Activated naive CD8-positive, alpha-beta T cell treated with anti-CD3 and anti-CD28 coated beads, Interleukin-2, amount 10 ng/mL, durations not matched to agents 7 days and 5 days (primary cell): Measurements from ENCODE around the gene TGFBRAP1. TPM values are rescaled to one million over a fixed set of nuclear protein-coding genes. Genes with fewer than 3 reads are reported as not detected.
"Not testable (repeated sequence)": the region's sequence is repeated elsewhere in the genome, so short reads cannot be mapped to it uniquely, and the experiment has no call there.

Source experiments
- ATAC-seq: fragments of 150-1000 bp; cut with Tn5 transposase; one replicate; pipeline ENCODE4 v1.10.0; 2021; ENCODE audit warnings: low read depth, moderate library complexity
- POLR2A ChIA-PET: fragments of 350-600 bp; sonication (Branson Sonifier 250); formaldehyde crosslinking; loops from one replicate; lab custom pipeline; 2021; ENCODE audit warnings: antibody characterized with exemption; lab: Charles Lee
- DNase-seq: peaks from one replicate; pipeline ENCODE4 v3.0.0; 2021
- H3K27ac Mint-ChIP-seq: one replicate; pipeline ENCODE4 v1.8.0; 2022; ENCODE audit warnings: mild to moderate bottlenecking, mixed read lengths
- H3K27me3 Mint-ChIP-seq: one replicate; pipeline ENCODE4 v1.8.0; 2022; ENCODE audit warnings: mild to moderate bottlenecking, moderate library complexity, mixed read lengths
- H3K36me3 Mint-ChIP-seq: one replicate; pipeline ENCODE4 v1.8.0; 2021; ENCODE audit warnings: mild to moderate bottlenecking, mixed read lengths
- H3K4me1 Mint-ChIP-seq: one replicate; pipeline ENCODE4 v1.8.0; 2021; ENCODE audit warnings: mixed read lengths
- H3K4me3 Mint-ChIP-seq: one replicate; pipeline ENCODE4 v1.8.0; 2022; ENCODE audit warnings: mild to moderate bottlenecking, moderate library complexity, mixed read lengths
- H3K9me3 Mint-ChIP-seq: one replicate; pipeline ENCODE4 v1.8.0; 2021; ENCODE audit warnings: mixed read lengths
- total RNA-seq, 2 experiments: library from RNA; stranded (reverse); gene quantifications; one replicate each; pipeline ENCODE4 v1.2.3, GENCODE V29; 2021

TGFBRAP1 gene
- total RNA-seq, 2 experiments from 2014 or later = 17.8 to 19.3 TPM

GRCh38 chr2:105337122-105338019 is 7.8 kb upstream of the TGFBRAP1 start, which contains the start of gene C2orf49:
C2orf49 (plus strand) TSS chr2:105337540; CDS start chr2:105337588, 48 bp downstream.
- ATAC-seq = peak; percentile 82
- Mint-ChIP-seq H3K27ac (peak within 1 kb of the TSS; percentile 100), H3K27me3 (no peaks in the 10 kb centered on the region), H3K4me1 (peaks cover 36% of the 10 kb centered on the region), H3K4me3 (peak within 1 kb of the TSS; percentile 100), H3K36me3 (peaks cover 2% of the 10 kb centered on the region), H3K9me3 (no peaks in the 10 kb centered on the region)
- DNase-seq = peak; percentile 90
- POLR2A ChIA-PET = interaction anchor here (0.7 kb wide), 2 partner anchors 9 to 12 kb away, joined by 3 read pairs; no protein-coding TSS in a partner anchor

- POLR2A ChIA-PET = interaction anchor here (0.7 kb wide), 1 partner anchor 13 kb away, joined by 3 read pairs; no protein-coding TSS in a partner anchor
- H3K36me3 Mint-ChIP-seq = peaks cover 2% of the 10 kb centered on the region
- no peaks in the 10 kb centered on the region for H3K9me3 Mint-ChIP-seq
- H3K4me1 Mint-ChIP-seq = peaks cover 36% of the 10 kb centered on the region
- peak overlapping the region; percentile 100 for H3K4me3 Mint-ChIP-seq
- DNase-seq = no peak
- ATAC-seq = no peak
- H3K27ac Mint-ChIP-seq = peak overlapping the region; percentile 100
- no peaks in the 10 kb centered on the region for H3K27me3 Mint-ChIP-seq
These were observed 7.2 kb upstream of the TGFBRAP1 start for GRCh38 chr2:105336786-105337121.

DNA sequence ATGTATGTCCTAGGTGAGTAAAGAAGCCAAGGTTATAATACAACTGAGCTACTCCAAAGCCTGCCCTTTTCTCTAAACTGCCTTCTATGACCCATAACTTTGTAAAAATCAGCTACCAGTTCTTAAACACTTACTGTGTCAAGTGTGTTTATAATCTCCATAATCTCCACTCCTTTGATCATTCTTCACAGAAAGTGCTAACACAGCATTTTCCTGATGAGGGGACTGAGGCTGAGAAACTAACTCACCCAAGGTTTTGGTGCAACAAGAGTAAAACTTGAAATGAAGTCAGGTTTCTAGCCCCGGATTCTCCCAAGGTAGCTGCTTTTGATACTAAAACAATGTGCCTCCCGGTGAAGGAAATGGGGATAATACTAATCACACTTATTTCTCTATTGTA is 5.9 kb upstream of the TGFBRAP1 start:
- H3K9me3 Mint-ChIP-seq = no peaks in the 10 kb centered on the region
- no peak for DNase-seq
- no peaks in the 10 kb centered on the region for H3K27me3 Mint-ChIP-seq
- no peak overlapping the region for H3K4me3 Mint-ChIP-seq
- no peak overlapping the region for H3K27ac Mint-ChIP-seq
- POLR2A ChIA-PET = no interaction called here
- peaks cover 2% of the 10 kb centered on the region for H3K36me3 Mint-ChIP-seq
- peaks cover 40% of the 10 kb centered on the region for H3K4me1 Mint-ChIP-seq
- no peak for ATAC-seq

DNA sequence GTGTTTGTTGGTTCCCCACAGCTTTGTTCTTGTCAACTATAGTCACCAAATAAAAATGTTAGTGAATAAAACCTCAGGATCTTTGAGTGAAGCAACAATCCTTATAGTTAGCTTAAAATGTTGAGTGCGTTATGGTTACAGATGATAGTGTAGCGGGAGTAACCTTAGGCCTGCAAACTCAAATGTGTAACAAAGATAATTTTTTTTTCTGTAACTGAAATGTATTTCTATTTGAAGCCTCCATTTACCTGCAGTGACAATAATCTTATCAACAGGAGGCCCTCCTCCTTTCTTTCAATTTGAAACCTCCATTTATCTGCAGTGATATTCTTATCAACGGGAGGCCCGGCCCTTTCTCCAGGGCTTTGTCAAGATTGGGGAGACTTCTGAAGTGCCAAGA is 4.7 kb upstream of the TGFBRAP1 start:
- H3K4me3 Mint-ChIP-seq = no peak overlapping the region

GRCh38 chr2:105330681-105331375 is 1.3 kb upstream of the TGFBRAP1 start:
- Mint-ChIP-seq H3K9me3 (no peaks in the 10 kb centered on the region), H3K4me3 (peak overlapping the region; percentile 86), H3K27ac (peak overlapping the region; percentile 90), H3K27me3 (no peaks in the 10 kb centered on the region), H3K4me1 (peaks cover 34% of the 10 kb centered on the region), H3K36me3 (peaks cover 5% of the 10 kb centered on the region)
- POLR2A ChIA-PET = interaction anchor here (0.6 to 0.7 kb wide), 2 partner anchors 1214 to 1479 kb away, joined by 6 to 7 read pairs; no protein-coding TSS in a partner anchor
- no peak for ATAC-seq
- DNase-seq = no peak

More for the DNA sequence above, 4.7 kb upstream of the TGFBRAP1 start:
- POLR2A ChIA-PET = no interaction called here
- H3K9me3 Mint-ChIP-seq = no peaks in the 10 kb centered on the region
- ATAC-seq (no peak), DNase-seq (no peak)
- no peak overlapping the region for H3K27ac Mint-ChIP-seq
- H3K27me3 Mint-ChIP-seq = no peaks in the 10 kb centered on the region
- no peaks in the 10 kb centered on the region for H3K36me3 Mint-ChIP-seq
- H3K4me1 Mint-ChIP-seq = peaks cover 41% of the 10 kb centered on the region

DNA sequence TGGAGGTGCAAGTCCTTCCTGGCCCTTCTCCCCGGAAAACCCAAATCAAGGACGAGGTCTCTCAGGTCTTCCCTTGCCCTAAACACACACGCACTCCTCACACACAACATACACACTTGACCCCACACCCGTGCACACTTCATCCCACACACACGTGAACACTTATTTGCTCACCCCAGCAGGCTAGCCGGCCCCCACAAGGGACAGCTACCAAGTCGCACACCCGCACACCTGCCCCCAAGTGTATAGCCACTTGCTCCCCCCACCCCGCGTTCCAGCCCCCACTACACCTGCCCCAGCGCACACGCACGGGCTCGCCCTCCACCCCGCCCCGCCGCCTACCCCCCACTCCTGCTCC is 359 bp downstream of the TGFBRAP1 start:
- POLR2A ChIA-PET = interaction anchor here (1.1 to 1.7 kb wide), 4 partner anchors 8 to 27 kb away, joined by 3 to 6 read pairs (median 4); partner anchors contain the start of gene C2orf49
- H3K27ac Mint-ChIP-seq = peak overlapping the region; percentile 88
- ATAC-seq = peak; percentile 16
- no peaks in the 10 kb centered on the region for H3K9me3 Mint-ChIP-seq
- peaks cover 7% of the 10 kb centered on the region for H3K36me3 Mint-ChIP-seq
- peaks cover 23% of the 10 kb centered on the region for H3K4me1 Mint-ChIP-seq
- H3K4me3 Mint-ChIP-seq = peak overlapping the region; percentile 86
- DNase-seq = no peak
- no peaks in the 10 kb centered on the region for H3K27me3 Mint-ChIP-seq

GRCh38 chr2:105328281-105329196 is 996 bp downstream of the TGFBRAP1 start:
- ATAC-seq (no peak), DNase-seq (peak; percentile 54)
- Mint-ChIP-seq H3K27ac (peak overlapping the region; percentile 88), H3K9me3 (no peaks in the 10 kb centered on the region), H3K36me3 (peaks cover 9% of the 10 kb centered on the region), H3K27me3 (no peaks in the 10 kb centered on the region), H3K4me1 (peaks cover 27% of the 10 kb centered on the region), H3K4me3 (peak overlapping the region; percentile 86)
- POLR2A ChIA-PET = interaction anchor here (1.1 to 1.7 kb wide), 4 partner anchors 9 to 27 kb away, joined by 3 to 6 read pairs (median 4); partner anchors contain the start of gene C2orf49

DNA sequence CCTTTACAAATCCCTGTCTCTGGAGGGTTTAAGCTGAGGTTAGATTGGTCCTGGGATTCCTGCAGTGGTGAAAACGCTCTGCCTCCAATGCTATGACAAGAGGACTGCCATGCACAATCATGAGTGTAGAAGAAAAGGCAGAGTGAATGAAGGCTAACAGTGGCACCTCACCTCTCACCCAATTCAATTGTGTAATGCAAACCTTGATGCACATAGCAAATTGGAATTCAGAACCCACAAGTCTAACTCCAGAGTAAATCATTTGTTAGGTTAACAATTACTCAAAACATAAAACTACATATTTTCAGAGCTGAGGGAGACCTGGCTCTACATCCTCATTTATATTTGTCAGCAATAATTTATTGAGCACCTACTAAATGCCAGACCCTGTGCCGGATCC is 1.8 kb downstream of the TGFBRAP1 start:
- H3K4me3 Mint-ChIP-seq = peak overlapping the region; percentile 86
- POLR2A ChIA-PET = no interaction called here
- no peaks in the 10 kb centered on the region for H3K27me3 Mint-ChIP-seq
- H3K4me1 Mint-ChIP-seq = peaks cover 33% of the 10 kb centered on the region
- H3K27ac Mint-ChIP-seq = no peak overlapping the region
- no peak for ATAC-seq
- H3K36me3 Mint-ChIP-seq = peaks cover 9% of the 10 kb centered on the region
- DNase-seq = no peak
- H3K9me3 Mint-ChIP-seq = no peaks in the 10 kb centered on the region

- ATAC-seq, H3K4me3 Mint-ChIP-seq, H3K27me3 Mint-ChIP-seq, H3K9me3 Mint-ChIP-seq, H3K27ac Mint-ChIP-seq, POLR2A ChIA-PET, DNase-seq, H3K36me3 Mint-ChIP-seq: not testable (repeated sequence)
- peaks cover 33% of the 10 kb centered on the region for H3K4me1 Mint-ChIP-seq
These were observed 2.3 kb downstream of the TGFBRAP1 start for GRCh38 chr2:105327271-105327670.

DNA sequence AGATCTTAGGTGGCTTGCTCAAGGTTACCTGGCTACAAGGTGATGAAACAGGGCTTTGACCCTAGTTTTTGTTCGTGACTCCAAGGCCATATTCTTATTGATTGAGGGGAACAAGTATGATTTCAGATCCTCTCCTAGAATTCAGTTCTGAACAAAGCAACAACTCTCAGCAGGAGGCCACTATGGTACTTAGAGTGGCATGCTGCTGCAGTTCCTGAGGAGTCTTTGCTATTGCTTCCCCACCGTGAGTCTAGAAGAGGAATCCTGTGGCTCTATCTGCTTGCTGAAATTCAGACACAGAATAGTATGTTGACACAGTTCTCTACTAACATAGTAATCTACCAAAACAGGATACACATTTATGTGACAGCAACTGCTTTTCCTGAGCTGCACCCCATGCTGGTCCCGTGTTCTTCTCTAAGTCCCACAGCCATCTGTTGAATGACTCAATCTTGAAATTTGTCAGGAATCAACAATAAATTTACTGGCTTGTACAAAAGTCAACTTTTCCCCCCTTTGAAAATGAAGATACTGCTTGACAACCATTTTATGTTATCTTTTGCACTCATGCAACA is 4.1 kb downstream of the TGFBRAP1 start:
- Mint-ChIP-seq H3K4me3 (no peak overlapping the region), H3K36me3 (peaks cover 9% of the 10 kb centered on the region), H3K4me1 (peaks cover 29% of the 10 kb centered on the region), H3K27me3 (no peaks in the 10 kb centered on the region), H3K9me3 (no peaks in the 10 kb centered on the region), H3K27ac (no peak overlapping the region)
- DNase-seq (no peak), ATAC-seq (no peak)
- POLR2A ChIA-PET = no interaction called here

DNA sequence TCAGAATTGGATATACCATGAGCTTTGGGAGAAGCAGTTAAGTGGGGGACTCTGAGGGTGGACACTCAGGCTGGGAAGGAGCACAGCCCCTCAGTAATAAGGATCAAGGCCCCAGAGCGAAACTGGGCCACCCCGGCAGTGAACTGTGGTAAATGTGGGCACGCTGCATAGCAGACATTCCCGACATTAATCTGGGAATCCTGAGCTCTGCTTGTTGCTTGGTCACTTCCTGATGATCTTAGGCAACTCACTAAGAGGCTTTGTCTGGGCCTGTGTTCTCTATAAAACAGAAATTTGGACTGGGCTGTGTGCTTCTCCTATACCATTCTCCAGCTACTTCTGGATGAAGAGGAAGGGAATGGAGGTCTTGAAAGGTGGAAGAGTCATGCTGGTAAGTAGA is 4.8 kb downstream of the TGFBRAP1 start:
- no peak overlapping the region for H3K4me3 Mint-ChIP-seq
- H3K36me3 Mint-ChIP-seq = peaks cover 9% of the 10 kb centered on the region
- H3K27me3 Mint-ChIP-seq = no peaks in the 10 kb centered on the region
- no peak overlapping the region for H3K27ac Mint-ChIP-seq
- ATAC-seq (no peak), DNase-seq (no peak)
- peaks cover 25% of the 10 kb centered on the region for H3K4me1 Mint-ChIP-seq
- H3K9me3 Mint-ChIP-seq = no peaks in the 10 kb centered on the region
- POLR2A ChIA-PET = no interaction called here

GRCh38 chr2:105324101-105324500 is 5.4 kb downstream of the TGFBRAP1 start:
- H3K4me3 Mint-ChIP-seq = no peak overlapping the region

More at GRCh38 chr2:105324101-105324500, 5.4 kb downstream of the TGFBRAP1 start:
- H3K27ac Mint-ChIP-seq = no peak overlapping the region
- H3K36me3 Mint-ChIP-seq = peaks cover 8% of the 10 kb centered on the region
- DNase-seq = no peak
- ATAC-seq = no peak
- no peaks in the 10 kb centered on the region for H3K27me3 Mint-ChIP-seq
- peaks cover 24% of the 10 kb centered on the region for H3K4me1 Mint-ChIP-seq
- no peaks in the 10 kb centered on the region for H3K9me3 Mint-ChIP-seq
- POLR2A ChIA-PET = no interaction called here
